GM21390 (cell line): ENCODE measurements around the gene SHFL.

Source experiments
- ATAC-seq: cut with Tn5 transposase; IDR thresholded peaks from one replicate; pipeline ENCODE4 v1.9.1; 2021; ENCODE audit not compliant: unreplicated experiment

The SHFL gene

GRCh38 chr19:10087296-10088061 lies 1.4 kb downstream of the SHFL start:
- ATAC-seq = no peak

DNA sequence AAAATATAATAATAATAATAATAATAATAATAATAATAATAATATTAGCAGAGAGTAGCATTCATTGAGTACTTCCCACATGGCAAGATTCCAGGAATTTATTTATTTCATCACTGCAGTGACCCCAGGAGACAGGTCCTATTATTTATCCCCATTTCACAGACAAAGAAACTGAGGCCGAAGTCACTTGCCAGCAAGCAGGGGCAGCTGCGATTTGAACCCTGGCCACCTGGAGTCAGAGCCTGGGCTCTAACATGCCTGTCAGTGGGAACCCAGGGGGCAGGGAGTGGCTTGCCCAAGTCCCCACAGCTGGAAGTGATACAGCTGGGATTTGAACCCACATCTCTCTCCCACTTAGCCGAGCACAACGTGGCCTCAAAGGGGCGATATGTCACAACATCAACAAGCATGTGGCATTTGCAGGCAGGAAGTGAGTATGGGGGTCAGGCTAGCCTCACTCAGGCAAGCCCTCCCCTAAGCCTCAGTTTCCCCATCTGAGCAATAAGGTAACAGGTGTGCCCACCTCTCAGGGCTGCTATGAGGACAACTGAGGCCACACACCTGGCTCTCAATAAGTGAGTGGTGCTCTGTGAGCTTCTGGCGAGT lies 2.9 kb downstream of the SHFL start:
- no peak for ATAC-seq

- no peak for ATAC-seq
Measured at GRCh38 chr19:10089801-10090375, 3.8 kb downstream of the SHFL start.

- no peak for ATAC-seq
Measured at GRCh38 chr19:10091370-10091687, 5.2 kb downstream of the SHFL start.

GRCh38 chr19:10091895-10092641 lies 6.0 kb downstream of the SHFL start:
- ATAC-seq = no peak

GRCh38 chr19:10092648-10093294 lies 6.7 kb downstream of the SHFL start:
- ATAC-seq = no peak

GRCh38 chr19:10093295-10094186 lies 7.4 kb downstream of the SHFL start:
- no peak for ATAC-seq

GRCh38 chr19:10095622-10095947 lies 9.5 kb downstream of the SHFL start:
- no peak for ATAC-seq

DNA sequence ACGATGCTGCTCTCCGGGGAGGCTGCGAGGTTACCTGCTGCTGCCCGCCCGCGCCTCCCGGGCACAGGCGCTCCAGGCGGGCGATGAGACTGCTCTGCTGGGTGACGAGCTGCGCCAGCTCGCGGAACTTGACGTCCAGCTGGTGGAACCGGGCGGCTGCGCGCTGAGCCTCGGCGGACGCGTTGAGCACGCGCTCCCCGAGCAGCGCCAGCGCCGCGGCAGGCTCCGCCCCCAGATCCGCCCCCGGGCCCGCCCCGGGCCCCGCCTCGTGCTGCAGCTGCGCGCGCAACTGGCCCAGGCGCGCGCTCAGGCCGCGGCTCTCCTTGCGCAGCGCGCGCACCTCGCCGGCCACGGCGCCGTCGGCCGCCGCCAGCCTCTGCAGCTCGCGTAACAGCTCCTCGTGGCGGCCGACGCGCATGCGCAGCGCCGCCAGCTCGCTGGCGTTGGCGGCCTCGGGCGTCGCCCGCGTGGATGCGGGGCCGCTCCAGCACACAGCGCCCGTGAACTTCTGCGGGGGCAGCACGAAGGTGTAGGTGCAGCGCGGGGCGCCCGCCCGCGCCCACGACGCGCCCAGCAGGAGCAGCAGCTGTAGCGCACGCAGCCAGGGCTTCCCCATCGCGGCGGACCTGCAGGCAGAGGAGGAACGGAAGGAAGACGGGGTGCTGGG lies 10.0 kb downstream of the SHFL start:
- peak; percentile 66 for ATAC-seq

GRCh38 chr19:10096615-10096963 lies 10.5 kb downstream of the SHFL start:
- no peak for ATAC-seq

GRCh38 chr19:10100163-10100785 lies 14.2 kb downstream of the SHFL start:
- ATAC-seq = no peak

- no peak for ATAC-seq
Measured at GRCh38 chr19:10102787-10103236, 16.7 kb downstream of the SHFL start.

- no peak for ATAC-seq
Measured at GRCh38 chr19:10104130-10104513, 18.0 kb downstream of the SHFL start.

DNA sequence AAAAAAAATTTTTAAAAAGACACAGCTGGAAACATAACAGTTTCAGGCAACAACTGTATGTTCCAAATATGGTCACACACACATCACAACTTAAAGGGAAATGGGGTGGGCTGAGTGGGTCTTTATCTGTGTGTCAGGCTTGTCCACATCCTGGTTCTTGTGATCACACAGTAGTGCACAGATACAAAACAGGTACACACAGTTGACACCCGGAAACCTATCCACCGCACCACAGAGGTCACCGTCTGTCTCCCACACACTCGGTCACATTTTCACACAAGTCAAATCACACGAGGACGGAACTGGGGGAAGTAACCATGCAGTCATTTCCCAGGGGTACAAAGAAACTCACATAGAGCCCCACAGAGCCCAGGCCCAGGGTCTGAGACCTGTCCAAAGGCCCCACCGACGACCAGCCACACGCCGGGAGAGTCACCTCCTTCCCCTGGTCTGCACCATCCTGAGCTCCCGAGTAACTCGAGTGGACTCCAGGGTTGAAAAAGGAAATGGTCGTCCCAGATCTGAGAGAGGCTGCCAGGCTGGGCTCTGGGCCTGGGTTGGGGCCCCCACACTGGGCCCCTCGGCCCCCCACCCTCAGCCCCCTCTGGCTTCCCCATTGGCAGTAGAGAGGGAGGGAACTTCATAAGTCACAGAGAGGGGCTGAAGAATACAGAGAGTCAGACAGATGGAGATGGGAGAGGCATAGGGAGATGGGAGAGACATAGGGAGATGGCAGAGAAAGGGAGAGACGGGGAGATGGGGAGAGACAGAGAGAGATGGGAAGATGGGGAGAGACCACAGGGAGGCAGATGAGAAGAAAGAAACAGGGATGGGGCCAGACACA lies 18.8 kb downstream of the SHFL start:
- ATAC-seq = peak; percentile 46

DNA sequence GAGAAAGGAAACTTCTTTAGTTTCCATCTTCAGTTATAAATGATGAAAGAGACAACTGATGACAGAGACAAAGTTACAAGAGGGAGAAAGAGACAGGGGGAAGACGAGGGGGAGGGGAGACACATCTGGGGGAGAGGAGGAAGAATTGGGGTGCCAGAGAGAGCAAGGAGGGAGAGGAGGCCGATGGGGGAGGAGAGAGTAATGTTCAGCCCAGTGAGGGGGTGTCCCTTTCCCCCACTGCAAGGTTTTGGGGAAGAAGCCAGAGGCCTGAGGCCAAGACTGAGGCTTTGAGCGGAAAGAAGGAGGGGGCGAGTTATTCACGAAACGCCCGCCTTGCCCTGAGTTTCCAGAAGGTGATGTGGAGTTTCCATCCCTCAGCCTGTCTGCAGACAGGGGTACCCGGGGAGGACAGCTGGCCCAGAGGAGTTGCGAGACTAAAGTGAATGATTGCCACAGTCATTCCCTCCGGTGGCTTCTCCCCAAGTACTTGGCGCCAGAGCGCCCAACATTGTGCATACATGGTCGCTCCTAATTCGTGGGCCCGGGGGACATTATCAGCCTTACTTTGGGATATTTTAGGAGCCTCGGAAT lies 19.5 kb downstream of the SHFL start:
- ATAC-seq = no peak

- peak; percentile 51 for ATAC-seq
Measured at GRCh38 chr19:10106100-10106936, 20.2 kb downstream of the SHFL start, which contains the start of gene PPAN. TSS of gene PPAN (plus strand) at chr19:10106362. CDS start at chr19:10106395, 33 bp downstream.

GRCh38 chr19:10107254-10107653 lies 21.1 kb downstream of the SHFL start:
- ATAC-seq = no peak
